Activated T-cell treated with anti-CD3 and anti-CD28 coated beads, Interleukin-2, amount 50 U/mL, for 4 hours (primary cell): ENCODE data around the gene DCAF17. TPM values are rescaled to one million over a fixed set of nuclear protein-coding genes. Genes with fewer than 3 reads are reported as not detected.
"Not testable (repeated sequence)": the region's sequence is repeated elsewhere in the genome, so short reads cannot be mapped to it uniquely, and the experiment has no call there.

ENCODE experiments used
- ATAC-seq, 2 donors: fragments of 200-7000 bp; cut with Tn5 transposase; one replicate each; pipeline ENCODE4 v1.10.0; 2021
- DNase-seq: peaks from one replicate; pipeline ENCODE4 v3.0.0-alpha.2; 2020
- H3K27me3 Mint-ChIP-seq: one replicate; pipeline ENCODE4 v1.8.0; 2021; ENCODE audit warnings: low read depth, mixed read lengths
- H3K36me3 Mint-ChIP-seq: one replicate; pipeline ENCODE4 v1.8.0; 2022; ENCODE audit warnings: mixed read lengths; ENCODE audit not compliant: insufficient read depth
- H3K4me1 Mint-ChIP-seq: one replicate; pipeline ENCODE4 v1.8.0; 2021; ENCODE audit warnings: low read depth, mixed read lengths
- H3K4me3 Mint-ChIP-seq: one replicate; pipeline ENCODE4 v1.8.0; 2021; ENCODE audit warnings: mild to moderate bottlenecking, moderate library complexity, mixed read lengths
- H3K9me3 Mint-ChIP-seq: one replicate; pipeline ENCODE4 v1.8.0; 2021; ENCODE audit warnings: mixed read lengths
- total RNA-seq, 3 donors: library from RNA; stranded (reverse); gene quantifications; one replicate each; pipeline ENCODE4 v1.2.1, GENCODE V29; 2021

DCAF17 gene
- total RNA-seq, 3 donors from 2014 or later, result 19.1 to 26.9 (median 23.0) TPM

DNA sequence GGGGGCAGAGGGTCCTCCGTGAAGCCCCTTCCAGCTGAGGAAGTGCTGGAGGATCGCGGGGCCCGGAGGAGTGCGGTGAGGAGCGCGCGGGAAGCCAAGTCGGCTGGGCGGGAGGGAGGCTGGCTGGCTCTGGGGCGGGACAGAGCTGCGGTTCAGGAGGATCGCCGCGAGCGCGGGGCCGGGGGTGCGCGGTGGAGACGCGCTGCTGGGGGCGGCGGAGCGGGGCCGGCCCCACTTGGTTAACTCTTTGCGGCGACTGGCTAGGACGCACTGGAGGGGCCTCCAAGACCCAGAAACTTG, 88.7 kb downstream of the DCAF17 start:
- H3K9me3 Mint-ChIP-seq, result no peaks in the 10 kb centered on the region
- ATAC-seq (peak; percentile 60 to 69), DNase-seq (no peak)
- H3K27me3 Mint-ChIP-seq, result peaks cover 55% of the 10 kb centered on the region
- H3K36me3 Mint-ChIP-seq, result no peaks in the 10 kb centered on the region
- peaks cover 12% of the 10 kb centered on the region for H3K4me1 Mint-ChIP-seq
- peak overlapping the region; percentile 76 for H3K4me3 Mint-ChIP-seq

DNA sequence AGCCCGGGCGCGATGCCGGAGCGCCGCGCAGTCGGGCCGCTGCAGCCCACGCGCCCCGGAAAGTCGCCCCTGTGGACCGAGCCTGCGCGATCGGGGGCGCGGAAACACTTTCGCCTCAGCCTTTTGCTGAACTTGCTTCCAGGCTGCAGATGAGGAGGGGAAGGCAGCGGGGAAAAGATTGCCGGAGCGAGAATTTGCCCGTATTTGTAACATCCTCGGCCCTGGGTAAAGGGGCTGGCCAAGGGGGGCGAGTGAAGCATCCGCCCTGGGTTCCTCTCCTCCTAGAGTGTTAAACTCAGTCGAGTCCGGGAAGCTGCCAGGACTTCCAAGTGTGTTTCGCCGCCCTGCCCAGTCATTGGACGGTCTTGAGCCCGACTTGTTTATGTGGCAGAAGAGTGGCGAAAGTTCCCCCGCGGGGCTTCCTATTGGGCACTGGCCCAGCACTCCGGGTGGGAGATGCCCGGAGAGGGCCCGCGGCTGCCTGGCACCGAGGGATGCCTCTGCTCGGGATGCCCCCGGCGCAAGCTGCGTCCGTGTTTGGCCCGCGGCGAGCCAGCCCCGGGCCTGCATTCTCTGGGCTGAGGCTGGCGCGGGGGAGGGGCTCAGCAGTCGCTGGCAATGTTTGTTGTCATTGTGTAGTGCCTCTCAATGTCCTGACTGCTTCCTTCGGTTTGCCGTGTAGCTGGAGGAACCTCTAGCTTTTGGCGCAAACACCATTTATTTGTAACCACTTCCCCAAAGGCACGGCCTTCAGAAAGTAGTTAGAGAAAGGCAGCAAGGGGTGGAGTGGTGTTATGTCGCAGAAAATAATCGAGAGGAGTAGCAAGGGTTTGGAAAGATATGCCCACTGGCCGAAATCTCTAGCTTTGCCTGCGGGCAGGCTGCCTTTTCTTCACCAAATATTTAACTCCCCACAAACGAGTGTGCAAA, 89.3 kb downstream of the DCAF17 start:
- H3K36me3 Mint-ChIP-seq, result no peaks in the 10 kb centered on the region
- H3K4me1 Mint-ChIP-seq, result peaks cover 12% of the 10 kb centered on the region
- ATAC-seq (peak; percentile 50 to 57), DNase-seq (no peak)
- H3K9me3 Mint-ChIP-seq, result no peaks in the 10 kb centered on the region
- H3K27me3 Mint-ChIP-seq, result peaks cover 55% of the 10 kb centered on the region
- peak overlapping the region; percentile 76 for H3K4me3 Mint-ChIP-seq

DNA sequence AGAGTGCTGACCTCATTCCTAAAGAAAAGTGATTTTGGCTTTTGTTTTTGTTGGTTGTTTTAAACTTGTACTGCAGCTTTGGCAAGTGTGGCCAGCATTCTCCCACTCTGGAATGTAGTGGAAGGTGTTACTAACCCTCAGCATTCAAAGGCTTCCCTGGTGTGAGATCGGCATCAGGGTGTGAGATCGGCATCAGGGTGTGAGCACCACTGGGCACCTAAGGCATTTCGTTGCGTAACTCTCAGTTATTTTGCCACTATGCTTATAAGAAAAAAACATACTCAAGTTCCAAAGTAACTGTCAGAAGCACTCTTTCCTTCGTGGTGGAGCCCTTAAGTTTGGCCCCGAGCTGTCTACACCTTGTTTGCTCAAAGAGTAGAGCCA, 90.0 kb downstream of the DCAF17 start:
- H3K36me3 Mint-ChIP-seq, result no peaks in the 10 kb centered on the region
- ATAC-seq (no peak), DNase-seq (no peak)
- peaks cover 57% of the 10 kb centered on the region for H3K27me3 Mint-ChIP-seq
- H3K4me1 Mint-ChIP-seq, result peaks cover 12% of the 10 kb centered on the region
- H3K4me3 Mint-ChIP-seq, result peak overlapping the region; percentile 76
- H3K9me3 Mint-ChIP-seq, result no peaks in the 10 kb centered on the region

DNA sequence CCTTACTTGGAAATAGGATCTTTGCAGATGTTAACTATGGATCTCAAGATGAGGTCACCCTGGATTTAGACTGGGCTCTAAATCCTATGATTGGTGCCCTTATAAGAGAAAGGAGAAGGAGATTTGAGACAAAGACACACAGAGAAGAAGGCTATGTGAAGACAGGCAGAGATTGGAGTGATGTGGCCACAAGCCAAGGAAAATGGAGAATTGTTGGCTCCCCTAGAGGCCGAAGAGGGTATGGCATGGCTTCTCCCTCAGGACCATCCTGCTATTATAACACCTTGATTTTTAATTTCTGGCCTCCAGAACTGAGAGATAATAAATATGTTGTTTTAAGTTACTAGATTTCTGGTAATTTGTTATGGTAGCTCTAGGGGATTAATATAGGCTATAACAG, 95.9 kb downstream of the DCAF17 start:
- H3K36me3 Mint-ChIP-seq, result no peaks in the 10 kb centered on the region
- ATAC-seq (no peak), DNase-seq (no peak)
- no peaks in the 10 kb centered on the region for H3K4me1 Mint-ChIP-seq
- H3K4me3 Mint-ChIP-seq, result no peak overlapping the region
- H3K9me3 Mint-ChIP-seq, result peaks cover 6% of the 10 kb centered on the region
- H3K27me3 Mint-ChIP-seq, result peaks cover 24% of the 10 kb centered on the region

DNA sequence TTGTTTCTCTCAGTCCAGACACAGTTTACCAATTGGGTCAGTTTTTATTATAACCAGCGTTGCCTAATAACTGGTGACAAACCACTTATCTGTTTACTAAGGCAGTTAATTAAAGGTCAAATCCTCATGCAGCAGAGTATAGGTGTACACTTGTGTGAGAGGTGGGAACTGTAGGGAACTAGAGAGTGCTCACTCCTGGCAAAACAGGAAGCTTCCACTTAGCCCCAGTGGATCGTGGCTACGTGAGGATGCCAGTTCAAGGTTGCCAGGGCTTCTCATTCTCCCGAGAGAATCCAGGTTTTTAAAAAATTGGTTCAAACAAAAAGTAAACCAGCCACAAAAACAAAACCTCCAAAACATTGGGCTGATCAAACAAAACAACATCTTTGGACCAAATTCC, 96.4 kb downstream of the DCAF17 start:
- ATAC-seq (no peak), DNase-seq (no peak)
- H3K4me3 Mint-ChIP-seq, result no peak overlapping the region
- H3K27me3 Mint-ChIP-seq, result peaks cover 20% of the 10 kb centered on the region
- peaks cover 6% of the 10 kb centered on the region for H3K9me3 Mint-ChIP-seq
- H3K36me3 Mint-ChIP-seq, result no peaks in the 10 kb centered on the region
- H3K4me1 Mint-ChIP-seq, result no peaks in the 10 kb centered on the region

DNA sequence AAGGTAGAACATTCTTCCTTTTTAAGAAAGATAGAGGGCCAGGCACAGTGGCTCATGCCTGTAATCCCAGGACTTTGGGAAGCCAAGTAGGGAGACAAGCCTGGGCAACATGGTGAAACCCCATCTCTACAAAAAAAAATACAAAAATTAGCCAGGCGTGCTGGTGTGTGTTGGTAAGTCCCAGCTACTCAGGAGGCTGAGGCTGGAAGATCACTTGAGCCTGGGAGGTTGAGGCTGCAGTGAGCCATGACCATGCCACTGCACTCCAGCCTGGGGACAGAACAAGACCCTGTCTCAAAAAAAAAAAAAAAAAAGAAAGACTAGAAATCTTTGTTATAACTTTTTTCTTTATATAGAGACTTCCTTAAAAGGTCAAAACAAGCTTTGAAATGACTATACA, 96.8 kb downstream of the DCAF17 start:
- H3K9me3 Mint-ChIP-seq, DNase-seq, ATAC-seq, H3K36me3 Mint-ChIP-seq, H3K4me3 Mint-ChIP-seq, H3K4me1 Mint-ChIP-seq: not testable (repeated sequence)
- peaks cover 21% of the 10 kb centered on the region for H3K27me3 Mint-ChIP-seq

DNA sequence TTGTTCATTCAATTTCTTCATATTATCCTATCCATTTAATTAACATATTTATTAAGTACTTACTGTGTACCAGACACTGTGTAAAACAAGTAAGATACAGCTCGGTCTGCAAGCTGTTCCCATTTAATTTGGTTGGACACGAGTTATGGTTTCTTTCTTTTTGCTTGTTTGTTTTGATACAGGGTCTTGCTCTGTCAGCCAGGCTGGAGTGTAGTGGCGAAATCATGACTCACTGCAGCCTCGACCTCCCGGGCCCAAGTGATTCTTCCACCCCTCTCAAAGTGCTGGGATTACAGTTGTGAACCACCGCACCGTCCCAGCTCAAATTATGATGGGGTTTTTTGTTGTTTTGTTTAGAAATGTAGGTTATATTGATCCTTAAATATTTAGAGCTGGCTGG, 97.3 kb downstream of the DCAF17 start:
- Mint-ChIP-seq H3K27me3 (peaks cover 24% of the 10 kb centered on the region), H3K9me3 (peaks cover 6% of the 10 kb centered on the region), H3K4me3 (no peak overlapping the region), H3K4me1 (no peaks in the 10 kb centered on the region), H3K36me3 (no peaks in the 10 kb centered on the region)
- DNase-seq, result no peak
- no peak for ATAC-seq

DNA sequence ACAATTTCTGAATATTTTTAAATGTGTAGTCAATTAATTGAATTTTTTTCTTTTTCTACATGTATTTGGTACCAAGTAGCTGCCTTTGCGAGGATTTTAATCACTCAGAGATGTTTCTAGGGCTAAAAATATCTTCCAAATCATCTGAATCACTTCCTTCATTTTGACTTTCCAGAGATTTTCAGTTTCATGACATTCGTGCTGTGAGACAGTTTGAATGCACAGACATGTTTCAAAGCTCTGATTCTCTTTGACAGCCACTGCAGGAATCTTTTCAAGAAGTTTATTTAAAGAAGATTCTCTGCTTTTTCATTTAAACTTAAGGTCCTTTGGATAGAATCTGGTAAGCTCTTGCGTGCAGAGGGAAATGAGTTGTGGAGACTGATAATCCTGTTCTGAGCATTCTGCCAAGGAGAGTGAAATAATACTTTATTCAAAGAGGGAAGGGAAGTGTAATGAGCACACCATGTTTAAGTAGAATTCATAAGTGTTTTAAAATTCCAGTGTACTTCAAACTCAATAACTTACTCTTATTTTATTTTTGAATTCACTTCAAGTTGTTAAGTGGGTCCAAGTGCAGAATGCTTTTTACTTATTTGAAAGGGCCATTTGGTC, 97.9 kb downstream of the DCAF17 start:
- Mint-ChIP-seq H3K27me3 (peaks cover 28% of the 10 kb centered on the region), H3K4me1 (no peaks in the 10 kb centered on the region), H3K9me3 (peaks cover 6% of the 10 kb centered on the region), H3K36me3 (no peaks in the 10 kb centered on the region), H3K4me3 (no peak overlapping the region)
- ATAC-seq (no peak), DNase-seq (no peak)

DNA sequence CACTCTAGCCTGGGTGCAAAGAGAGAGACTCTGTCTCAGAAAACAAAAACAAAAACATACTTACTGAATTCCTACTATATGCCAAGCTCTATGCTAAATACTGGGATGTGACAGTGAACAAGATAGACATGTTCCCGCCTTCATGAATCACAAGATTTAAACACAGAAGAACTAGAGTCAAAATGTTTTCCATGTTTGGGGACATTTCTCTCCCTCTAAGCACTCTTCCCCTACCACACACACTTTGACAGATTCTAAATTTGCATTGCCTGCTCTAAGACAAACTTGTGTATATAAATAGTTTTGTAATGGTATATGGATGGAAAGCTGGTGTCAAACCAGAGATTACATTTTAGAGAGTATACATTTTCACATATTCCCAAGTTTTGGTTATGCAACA, 99.3 kb downstream of the DCAF17 start:
- peaks cover 6% of the 10 kb centered on the region for H3K9me3 Mint-ChIP-seq
- no peaks in the 10 kb centered on the region for H3K36me3 Mint-ChIP-seq
- no peak for ATAC-seq
- no peaks in the 10 kb centered on the region for H3K4me1 Mint-ChIP-seq
- DNase-seq, result no peak
- H3K4me3 Mint-ChIP-seq, result no peak overlapping the region
- H3K27me3 Mint-ChIP-seq, result peaks cover 26% of the 10 kb centered on the region

Other genes with a start within 250 kb of the DCAF17 start
- 10 to 100 TPM; 30.1 to 38.6 (median 30.8) TPM for gene METTL8, start 236 bp upstream of the DCAF17 start, total RNA-seq
- gene CYBRD1, start 88.2 kb downstream of the DCAF17 start, total RNA-seq, result 1 to 10 TPM in 1 of 3 donors, under 1 TPM in 2; 0.13 to 1.6 (median 0.63) TPM